H9 (cell line): ENCODE measurements around the gene DLD. TPM values are rescaled to one million over a fixed set of nuclear protein-coding genes. Genes with fewer than 3 reads are reported as not detected.
"Not testable (repeated sequence)": the region's sequence is repeated elsewhere in the genome, so short reads cannot be mapped to it uniquely, and the experiment has no call there.

Source experiments
- DNase-seq: peaks from one replicate; pipeline ENCODE4 v3.0.0-alpha.2; 2017
- H2AFZ ChIP-seq: one replicate; pipeline ENCODE4 v1.6.1; 2013; ENCODE audit warnings: mild to moderate bottlenecking, low read length, control low read depth, moderate library complexity
- H2AK5ac ChIP-seq: 2 replicates; pipeline ENCODE4 v1.6.1; 2013; ENCODE audit warnings: low read length, control low read depth, mixed read lengths; ENCODE audit not compliant: insufficient read length
- H2BK120ac ChIP-seq: one replicate; pipeline ENCODE4 v1.6.1; 2013; ENCODE audit warnings: low read depth, mild to moderate bottlenecking, low read length, control low read depth, inconsistent platforms; ENCODE audit not compliant: poor library complexity, severe bottlenecking
- H2BK12ac ChIP-seq: 2 replicates; pipeline ENCODE4 v1.6.1; 2013; ENCODE audit warnings: low read length, control low read depth, mixed read lengths, low read depth; ENCODE audit not compliant: insufficient read length
- H2BK15ac ChIP-seq: 2 replicates; pipeline ENCODE4 v1.6.1; 2013; ENCODE audit warnings: low read depth, low read length, control low read depth
- H2BK20ac ChIP-seq: one replicate; pipeline ENCODE4 v1.6.1; 2013; ENCODE audit warnings: low read depth, mild to moderate bottlenecking, low read length, control low read depth, inconsistent platforms; ENCODE audit not compliant: poor library complexity, severe bottlenecking
- H2BK5ac ChIP-seq: 2 replicates; pipeline ENCODE4 v1.6.1; 2013; ENCODE audit warnings: low read length, control low read depth, mixed read lengths; ENCODE audit not compliant: insufficient read length
- H3K14ac ChIP-seq: 2 replicates; pipeline ENCODE4 v1.6.1; 2013; ENCODE audit warnings: low read length, control low read depth; ENCODE audit not compliant: insufficient read depth
- H3K18ac ChIP-seq: 2 replicates; pipeline ENCODE4 v1.6.1; 2013; ENCODE audit warnings: low read depth, mild to moderate bottlenecking, mixed read lengths, low read length, control low read depth; ENCODE audit not compliant: insufficient read length
- H3K23ac ChIP-seq: 2 replicates; pipeline ENCODE4 v1.6.1; 2013; ENCODE audit warnings: low read length, control low read depth, mixed read lengths, low read depth; ENCODE audit not compliant: insufficient read length
- H3K23me2 ChIP-seq: 2 replicates; pipeline ENCODE4 v1.6.1; 2013; ENCODE audit warnings: low read depth, mild to moderate bottlenecking, mixed read lengths, low read length, control low read depth; ENCODE audit not compliant: insufficient read length, poor library complexity, severe bottlenecking
- H3K27ac ChIP-seq: 2 replicates; pipeline ENCODE4 v1.5.1; 2013; ENCODE audit warnings: low read length, control low read depth, mixed read lengths, low read depth; ENCODE audit not compliant: insufficient read length
- H3K27me3 ChIP-seq: 2 replicates; pipeline ENCODE4 v1.6.1; 2013; ENCODE audit warnings: low read length, control low read depth, inconsistent platforms; ENCODE audit not compliant: insufficient read depth
- H3K4ac ChIP-seq: 2 replicates; pipeline ENCODE4 v1.6.1; 2013; ENCODE audit warnings: low read depth, mild to moderate bottlenecking, control low read depth, inconsistent platforms, low read length, moderate library complexity
- H3K4me1 ChIP-seq: 2 replicates; pipeline ENCODE4 v1.6.1; 2013; ENCODE audit warnings: low read length, control low read depth, inconsistent platforms; ENCODE audit not compliant: insufficient read depth
- H3K4me2 ChIP-seq: 2 replicates; pipeline ENCODE4 v1.6.1; 2013; ENCODE audit warnings: low read length, control low read depth, mixed read lengths; ENCODE audit not compliant: insufficient read length, insufficient read depth
- H3K56ac ChIP-seq: 2 replicates; pipeline ENCODE4 v1.6.1; 2013; ENCODE audit warnings: low read depth, mild to moderate bottlenecking, mixed read lengths, low read length, control low read depth; ENCODE audit not compliant: insufficient read length
- H3K79me1 ChIP-seq: 2 replicates; pipeline ENCODE4 v1.6.1; 2013; ENCODE audit warnings: low read depth, mild to moderate bottlenecking, moderate library complexity, low read length, control low read depth, inconsistent platforms; ENCODE audit not compliant: insufficient read depth, poor library complexity, severe bottlenecking
- H3K79me2 ChIP-seq: 2 replicates; pipeline ENCODE4 v1.6.1; 2013; ENCODE audit warnings: low read length, control low read depth, inconsistent platforms; ENCODE audit not compliant: insufficient read depth
- H3K9ac ChIP-seq: 2 replicates; pipeline ENCODE4 v1.6.1; 2013; ENCODE audit warnings: low read length, control low read depth, mixed read lengths; ENCODE audit not compliant: insufficient read length; ENCODE audit errors: extremely low read depth
- H3K9me3 ChIP-seq: one replicate; pipeline ENCODE4 v1.6.1; 2013; ENCODE audit warnings: low read depth, low read length, inconsistent platforms; ENCODE audit not compliant: control insufficient read depth
- H3T11ph ChIP-seq: one replicate; pipeline ENCODE4 v1.6.1; 2013; ENCODE audit warnings: mild to moderate bottlenecking, low read length, control low read depth, inconsistent platforms
- H4K20me1 ChIP-seq: one replicate; pipeline ENCODE4 v1.6.1; 2013; ENCODE audit not compliant: control insufficient read depth, insufficient read length, insufficient read depth
- H4K5ac ChIP-seq: 2 replicates; pipeline ENCODE4 v1.6.1; 2013; ENCODE audit warnings: low read depth, mild to moderate bottlenecking, mixed read lengths, low read length, control low read depth; ENCODE audit not compliant: insufficient read length
- H4K8ac ChIP-seq: replicated peaks from 2 replicates; pipeline ENCODE4 v1.6.1; 2013; ENCODE audit warnings: low read length, control low read depth, mixed read lengths, low read depth; ENCODE audit not compliant: insufficient read length
- H4K91ac ChIP-seq: 2 replicates; pipeline ENCODE4 v1.6.1; 2013; ENCODE audit warnings: low read depth, mild to moderate bottlenecking, moderate library complexity, mixed read lengths, low read length, control low read depth; ENCODE audit not compliant: insufficient read length
- H3K27ac Mint-ChIP-seq, 3 experiments: 2 replicates in 2 of 3; 3 replicates in 1 of 3; pipeline ENCODE4 v1.8.0; 2020 to 2021; ENCODE audit warnings: mixed read lengths in 3 of 3, mild to moderate bottlenecking in 1 of 3, moderate library complexity in 1 of 3
- H3K27me3 Mint-ChIP-seq: 2 replicates; pipeline ENCODE4 v1.8.0; 2021; ENCODE audit warnings: low read depth, mild to moderate bottlenecking, moderate library complexity, mixed read lengths
- H3K36me3 Mint-ChIP-seq, 3 experiments: 2 replicates in 2 of 3; 3 replicates in 1 of 3; pipeline ENCODE4 v1.8.0; 2020 to 2021; ENCODE audit warnings: low read depth in 3 of 3, mixed read lengths in 3 of 3; ENCODE audit not compliant: insufficient read depth in 1 of 3
- H3K4me1 Mint-ChIP-seq, 2 experiments: 2 replicates each; pipeline ENCODE4 v1.8.0; 2020; ENCODE audit warnings: mixed read lengths in 2 of 2
- H3K4me3 Mint-ChIP-seq, 2 experiments: 2 replicates in 1 of 2; 3 replicates in 1 of 2; pipeline ENCODE4 v1.8.0; 2020 to 2021; ENCODE audit warnings: mild to moderate bottlenecking in 2 of 2, mixed read lengths in 2 of 2, moderate library complexity in 1 of 2
- H3K9me3 Mint-ChIP-seq, 2 experiments: 2 replicates in 1 of 2; 3 replicates in 1 of 2; pipeline ENCODE4 v1.8.0; 2020; ENCODE audit warnings: mild to moderate bottlenecking in 2 of 2, mixed read lengths in 2 of 2, moderate library complexity in 1 of 2
- WGBS: extraction: QIAGEN DNeasy Blood & Tissue Kit; methylation state at CpG from one replicate; pipeline ENCODE4 v1.1.7; 2013; ENCODE audit warnings: missing lambda C conversion rate, low lambda C conversion rate, mixed read lengths; ENCODE audit not compliant: insufficient read length; ENCODE audit errors: extremely low coverage; 5-methylcytosine and 5-hydroxymethylcytosine counted together
- total RNA-seq: library from RNA; stranded (reverse); gene quantifications from 2 replicates; pipeline ENCODE4 v1.2.1, GENCODE V29; 2021

The DLD gene
- total RNA-seq, 1 experiment from 2014 or later = 93.7 TPM

- H3K36me3 Mint-ChIP-seq = not testable (repeated sequence)
Measured at GRCh38 chr7:107848211-107848610, 42.8 kb upstream of the DLD start.

More at GRCh38 chr7:107848211-107848610, 42.8 kb upstream of the DLD start:
- not testable (repeated sequence) for H3K56ac ChIP-seq, H3K79me1 ChIP-seq, H3T11ph ChIP-seq, H3K27ac ChIP-seq, H4K5ac ChIP-seq, H3K23ac ChIP-seq, H4K20me1 ChIP-seq, H2BK12ac ChIP-seq, H3K4me1 ChIP-seq, H3K14ac ChIP-seq, H3K79me2 ChIP-seq, H2BK15ac ChIP-seq, H3K4me1 Mint-ChIP-seq, H3K4ac ChIP-seq, H3K4me2 ChIP-seq, H2BK120ac ChIP-seq, H3K9ac ChIP-seq, H2AK5ac ChIP-seq, H2BK5ac ChIP-seq, H3K9me3 ChIP-seq, H3K4me3 Mint-ChIP-seq, H2BK20ac ChIP-seq, H3K23me2 ChIP-seq, H4K91ac ChIP-seq, H3K27me3 Mint-ChIP-seq, H3K18ac ChIP-seq, DNase-seq, H2AFZ ChIP-seq, H4K8ac ChIP-seq, H3K27me3 ChIP-seq, H3K27ac Mint-ChIP-seq
- H3K9me3 Mint-ChIP-seq = peaks cover 15 to 16% of the 10 kb centered on the region in 2 experiments; a peak in 4 of 5 replicates
- WGBS = no CpG with 5 or more reads among the region's 31 CpGs
